GM19467 (cell line): ENCODE data around the gene FZD10.

Experiments used
- ATAC-seq: cut with Tn5 transposase; IDR thresholded peaks from one replicate; pipeline ENCODE4 v1.9.1; 2021; ENCODE audit warnings: mild to moderate bottlenecking, moderate library complexity; ENCODE audit not compliant: unreplicated experiment

FZD10 gene, protein sequence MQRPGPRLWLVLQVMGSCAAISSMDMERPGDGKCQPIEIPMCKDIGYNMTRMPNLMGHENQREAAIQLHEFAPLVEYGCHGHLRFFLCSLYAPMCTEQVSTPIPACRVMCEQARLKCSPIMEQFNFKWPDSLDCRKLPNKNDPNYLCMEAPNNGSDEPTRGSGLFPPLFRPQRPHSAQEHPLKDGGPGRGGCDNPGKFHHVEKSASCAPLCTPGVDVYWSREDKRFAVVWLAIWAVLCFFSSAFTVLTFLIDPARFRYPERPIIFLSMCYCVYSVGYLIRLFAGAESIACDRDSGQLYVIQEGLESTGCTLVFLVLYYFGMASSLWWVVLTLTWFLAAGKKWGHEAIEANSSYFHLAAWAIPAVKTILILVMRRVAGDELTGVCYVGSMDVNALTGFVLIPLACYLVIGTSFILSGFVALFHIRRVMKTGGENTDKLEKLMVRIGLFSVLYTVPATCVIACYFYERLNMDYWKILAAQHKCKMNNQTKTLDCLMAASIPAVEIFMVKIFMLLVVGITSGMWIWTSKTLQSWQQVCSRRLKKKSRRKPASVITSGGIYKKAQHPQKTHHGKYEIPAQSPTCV

DNA sequence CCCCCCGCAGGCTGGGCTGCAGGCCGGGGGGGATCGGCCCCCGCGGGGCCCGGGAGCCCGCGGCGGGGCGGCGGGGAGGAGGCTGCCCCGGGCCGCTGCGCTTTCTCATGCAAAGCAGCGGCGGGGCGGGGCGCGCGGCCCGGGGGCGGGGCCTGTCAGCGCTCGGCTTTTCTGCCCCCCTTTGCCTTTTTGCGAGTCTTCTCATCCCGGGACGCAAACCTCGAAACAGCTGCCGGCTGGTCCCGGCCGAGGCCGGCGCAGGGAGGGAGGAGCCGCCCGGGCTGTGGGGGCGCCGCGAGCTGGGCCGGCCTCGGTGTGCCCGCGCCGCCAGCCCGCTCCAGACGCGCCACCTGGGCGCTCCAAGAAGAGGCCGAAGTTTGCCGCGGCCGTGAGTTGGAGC is at the start of gene FZD10:
Gene FZD10, plus strand, starts transcription at position 198 of the 400 bp plus-strand sequence. CDS start 479 bp downstream, outside the sequence.
- no peak for ATAC-seq

DNA sequence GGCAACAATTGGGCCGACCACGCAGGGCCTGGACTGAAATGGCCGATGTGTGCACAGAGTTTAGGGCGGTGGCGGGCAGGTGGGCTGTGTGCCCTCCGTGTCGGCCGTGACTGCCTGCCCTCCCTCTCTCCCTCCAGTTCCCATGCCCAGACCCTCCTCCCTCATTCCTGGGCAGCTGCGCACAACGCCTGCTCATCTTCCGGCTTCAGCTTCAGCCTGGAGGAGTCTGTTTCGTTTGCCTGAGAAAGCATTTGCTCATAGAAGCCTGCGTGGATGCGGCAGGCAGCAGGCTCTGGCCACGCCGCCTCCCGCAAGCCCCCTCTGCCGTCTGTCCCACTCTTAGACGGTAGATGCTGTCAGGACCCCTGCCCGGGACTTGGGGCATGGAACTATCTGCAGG is 47.3 kb upstream of the FZD10 start:
- no peak for ATAC-seq

DNA sequence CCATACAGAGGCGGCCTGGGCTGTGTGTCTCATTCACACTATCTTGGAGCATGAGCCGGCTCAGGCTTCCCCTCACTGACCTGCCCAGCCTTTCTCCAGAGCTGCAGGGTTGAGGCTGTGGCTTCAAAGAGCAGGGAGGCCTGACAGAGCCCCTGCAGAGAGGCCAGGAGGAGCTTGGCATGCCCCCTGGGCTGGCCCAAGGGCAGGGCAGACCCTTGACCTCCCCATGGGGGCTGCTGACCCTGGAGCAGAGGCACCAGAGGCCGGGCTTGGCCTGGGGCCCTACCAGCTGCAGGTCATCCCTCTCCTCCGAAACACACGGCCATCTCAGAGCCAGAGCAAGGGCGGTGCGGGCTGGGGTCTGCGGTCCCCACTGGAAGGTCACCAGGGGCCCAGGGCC is 46.6 kb upstream of the FZD10 start:
- no peak for ATAC-seq

DNA sequence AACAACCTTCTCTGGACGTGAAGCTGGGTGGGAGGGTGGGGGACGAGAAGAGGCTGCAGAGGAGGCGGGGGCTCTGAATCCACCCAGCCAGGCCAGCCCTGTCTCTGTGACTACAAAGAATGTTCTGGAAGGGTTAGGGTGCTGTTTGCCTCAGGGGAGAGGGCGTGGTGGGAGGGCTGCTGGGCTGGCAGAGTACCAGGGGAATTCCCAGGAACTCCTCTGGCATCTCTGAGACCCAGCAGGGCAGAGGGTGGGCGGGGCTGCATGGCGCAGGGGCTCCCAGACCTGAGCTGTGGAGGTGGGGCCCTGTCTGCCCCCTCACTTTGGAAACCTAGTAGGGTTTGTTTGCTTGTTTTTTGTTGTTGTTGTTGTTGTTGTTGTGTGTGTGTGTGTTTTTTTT is 45.5 kb upstream of the FZD10 start:
- no peak for ATAC-seq

DNA sequence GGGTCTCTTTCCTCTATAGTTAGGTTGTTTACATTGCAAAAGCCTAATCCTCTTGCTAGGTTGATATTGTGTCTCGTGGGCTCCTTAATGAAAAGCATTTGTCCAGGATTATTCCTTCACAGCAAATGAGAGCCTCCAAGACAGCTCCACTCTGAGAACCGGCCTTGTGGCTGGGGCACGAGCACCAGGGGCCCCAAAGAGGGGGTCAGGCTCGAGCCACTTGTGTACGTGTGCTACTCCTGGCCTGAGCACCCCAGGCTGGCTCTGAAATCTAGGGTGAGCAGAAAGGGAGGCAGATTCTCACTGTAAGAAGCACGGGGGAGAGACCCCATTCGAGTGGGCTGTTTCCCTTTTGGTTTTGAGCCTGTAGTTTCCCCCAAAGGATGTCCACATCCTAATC is 45.0 kb upstream of the FZD10 start:
- ATAC-seq = no peak

DNA sequence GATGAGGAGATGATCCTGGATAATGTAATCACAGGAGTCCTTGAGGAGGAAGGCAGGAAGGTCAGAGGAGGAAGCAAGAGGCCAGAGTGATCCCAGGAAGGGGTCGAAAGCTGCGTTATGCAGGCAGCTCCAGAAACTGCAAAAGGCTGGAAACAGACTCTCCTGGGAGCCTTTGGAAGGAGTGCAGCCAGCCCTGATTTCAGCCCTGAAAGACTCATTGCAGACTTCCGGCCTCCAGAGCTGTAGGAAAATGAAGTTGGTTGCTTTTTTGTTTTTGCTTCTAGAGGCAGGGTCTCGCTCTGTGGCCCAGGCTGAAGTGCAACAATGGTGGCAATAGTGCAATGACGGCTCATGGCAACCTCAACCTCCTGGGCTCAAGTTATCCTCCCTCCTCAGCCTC is 44.6 kb upstream of the FZD10 start:
- ATAC-seq = no peak

DNA sequence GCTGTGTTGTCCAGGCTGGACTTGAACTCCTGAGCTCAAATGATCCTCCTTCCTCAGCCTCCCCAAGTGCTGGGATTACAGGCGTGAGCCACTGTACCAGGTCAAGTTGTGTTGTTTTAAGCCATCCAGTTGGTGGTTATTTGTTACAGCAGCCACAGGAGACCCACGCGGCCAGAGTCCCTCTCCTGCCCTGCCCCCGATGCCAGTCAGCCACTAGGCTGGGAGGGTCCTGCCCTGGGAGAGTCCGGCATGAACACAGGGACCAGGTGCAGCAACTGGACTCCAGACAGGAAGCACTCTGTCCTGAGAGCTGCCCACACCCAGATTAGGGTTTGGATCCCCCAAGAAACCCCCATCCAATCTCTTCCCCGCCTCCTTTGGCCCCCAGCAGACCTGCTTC is 44.1 kb upstream of the FZD10 start:
- no peak for ATAC-seq

DNA sequence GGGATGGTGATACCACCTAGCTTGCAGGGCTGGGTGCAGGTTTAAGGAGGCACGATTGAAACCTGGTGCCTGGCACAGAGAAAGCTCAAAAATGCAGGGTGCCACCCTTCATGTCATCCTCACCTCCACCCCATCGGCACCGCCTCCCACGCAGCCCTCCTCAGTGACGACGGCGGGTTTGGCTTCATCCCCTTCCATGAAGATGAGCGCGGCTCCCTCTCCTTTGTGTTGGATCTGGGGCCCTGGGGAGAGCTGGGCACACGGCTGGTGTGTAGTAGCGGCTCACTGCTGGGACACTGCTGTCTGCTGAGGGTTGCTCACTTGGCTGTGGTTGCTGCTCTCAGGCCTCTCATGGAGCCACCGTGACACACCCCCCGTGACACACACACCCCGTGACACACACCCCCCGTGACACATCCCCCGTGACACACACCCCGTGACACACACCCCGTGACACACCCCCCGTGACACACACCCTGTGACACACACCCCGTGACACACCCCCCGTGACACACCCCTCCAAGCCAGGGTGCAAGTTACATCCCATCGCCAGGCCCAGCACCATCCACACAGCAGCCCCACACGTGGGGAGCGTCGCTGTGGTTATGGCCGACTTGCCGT is 42.9 kb upstream of the FZD10 start:
- no peak for ATAC-seq

DNA sequence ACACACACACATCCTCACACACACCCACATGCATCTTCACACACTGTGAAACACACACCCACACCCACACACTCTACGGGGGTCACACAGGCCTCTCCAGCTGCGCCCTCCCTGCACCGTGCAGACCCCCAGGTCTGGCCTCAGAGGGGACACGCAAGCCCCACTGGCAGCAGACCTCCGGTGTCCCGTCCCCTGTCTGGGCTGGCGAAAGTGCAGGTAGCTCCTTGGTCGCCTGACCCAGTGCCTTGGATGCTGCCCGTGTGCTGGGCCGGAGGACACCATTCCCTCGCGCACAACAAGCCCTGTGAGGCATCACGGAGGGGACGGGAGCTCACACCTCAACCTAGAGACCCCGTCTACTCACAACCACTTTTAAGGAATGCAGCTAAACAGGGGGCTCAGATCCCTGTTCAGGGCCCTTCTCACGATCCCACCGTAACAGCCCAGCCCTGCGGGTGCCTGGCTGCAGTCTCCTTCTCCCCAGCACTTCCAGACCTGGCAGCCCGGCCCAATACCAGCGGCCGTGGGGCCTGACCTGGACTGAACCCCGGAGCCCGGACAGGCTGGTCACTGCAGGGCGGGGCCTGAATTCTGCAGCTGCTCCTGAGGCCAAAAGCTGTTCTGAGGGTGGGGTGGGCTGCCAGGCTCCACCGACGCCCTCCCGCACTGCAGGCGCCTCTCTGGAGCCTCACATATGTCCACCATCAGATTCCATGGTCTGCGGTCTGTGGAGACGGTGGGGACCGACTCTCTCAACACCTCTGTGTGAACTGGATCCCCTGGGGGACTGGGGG is 42.1 kb upstream of the FZD10 start:
- no peak for ATAC-seq

DNA sequence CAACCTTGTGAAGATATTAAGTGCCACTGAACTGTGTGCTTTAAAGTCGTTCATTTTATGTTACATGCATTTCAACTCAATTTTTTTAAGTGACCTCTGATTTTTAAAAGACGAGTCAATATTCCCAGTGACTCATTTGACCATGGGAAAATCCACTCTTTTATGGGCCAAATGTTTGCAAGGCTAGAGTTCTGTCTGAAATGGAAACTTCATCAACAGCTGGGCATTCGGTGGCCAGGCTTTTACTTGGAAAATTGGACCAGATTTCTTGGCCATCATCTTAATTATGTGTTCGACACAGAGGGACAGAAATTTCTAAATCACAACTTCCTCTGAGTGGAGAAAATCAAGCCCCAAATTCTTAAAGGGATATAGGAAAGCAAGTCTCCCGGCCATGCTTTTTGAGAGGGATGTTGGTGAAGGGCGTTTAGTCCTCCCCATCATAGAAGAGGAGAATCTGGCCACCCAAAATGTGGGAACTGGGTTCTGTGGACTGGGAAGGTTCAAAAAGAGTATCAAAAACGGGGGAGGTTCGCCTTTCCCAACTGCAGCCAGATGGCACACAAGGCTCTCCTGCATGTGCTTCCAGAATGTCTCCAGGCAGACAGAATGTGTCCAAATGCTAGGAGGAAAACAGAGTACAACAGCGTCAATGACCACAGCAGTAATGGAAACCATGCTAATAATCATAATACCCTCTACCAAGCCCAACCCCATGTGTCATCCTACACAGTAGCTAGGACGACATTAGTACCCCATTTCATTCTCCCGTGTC is 40.9 kb upstream of the FZD10 start:
- ATAC-seq = no peak

DNA sequence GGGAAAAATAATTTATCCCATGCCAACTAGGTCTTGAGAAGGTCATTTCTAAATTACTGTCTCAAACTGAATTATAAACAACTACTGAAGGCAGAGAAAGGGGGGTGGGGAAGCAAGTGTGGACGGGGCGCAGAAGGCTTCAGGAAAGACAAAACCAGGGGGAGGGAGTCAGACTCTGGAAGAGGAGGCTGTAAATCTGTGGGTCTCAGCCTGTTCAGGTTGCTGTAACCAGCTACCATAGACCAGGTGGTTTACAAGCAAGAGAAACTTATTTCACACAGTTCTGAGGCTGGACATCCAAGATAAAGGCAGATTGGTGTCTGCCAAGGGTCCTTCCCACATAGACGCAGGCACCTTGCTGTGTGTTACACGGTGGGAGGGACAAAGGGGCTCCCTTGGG is 39.9 kb upstream of the FZD10 start:
- no peak for ATAC-seq

DNA sequence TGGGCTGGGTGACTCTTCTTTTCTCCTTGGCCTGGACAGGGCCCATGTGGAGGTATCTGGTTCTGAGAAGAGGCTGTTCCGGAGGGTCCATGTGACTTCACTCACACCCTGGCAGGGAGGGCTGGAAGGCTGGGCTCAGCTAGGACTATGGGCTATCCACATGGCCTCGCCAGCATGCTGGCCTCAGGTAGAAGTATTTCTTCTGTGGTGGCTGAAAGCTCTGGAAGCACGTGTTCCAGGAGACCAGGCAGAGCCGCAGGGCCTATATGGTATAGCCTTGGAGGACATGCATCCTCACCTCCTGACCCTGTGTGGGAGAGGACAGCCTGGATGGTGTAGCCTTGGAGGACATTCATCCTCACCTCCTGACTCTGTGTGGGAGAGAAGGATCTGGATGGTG is 38.2 kb upstream of the FZD10 start:
- no peak for ATAC-seq

DNA sequence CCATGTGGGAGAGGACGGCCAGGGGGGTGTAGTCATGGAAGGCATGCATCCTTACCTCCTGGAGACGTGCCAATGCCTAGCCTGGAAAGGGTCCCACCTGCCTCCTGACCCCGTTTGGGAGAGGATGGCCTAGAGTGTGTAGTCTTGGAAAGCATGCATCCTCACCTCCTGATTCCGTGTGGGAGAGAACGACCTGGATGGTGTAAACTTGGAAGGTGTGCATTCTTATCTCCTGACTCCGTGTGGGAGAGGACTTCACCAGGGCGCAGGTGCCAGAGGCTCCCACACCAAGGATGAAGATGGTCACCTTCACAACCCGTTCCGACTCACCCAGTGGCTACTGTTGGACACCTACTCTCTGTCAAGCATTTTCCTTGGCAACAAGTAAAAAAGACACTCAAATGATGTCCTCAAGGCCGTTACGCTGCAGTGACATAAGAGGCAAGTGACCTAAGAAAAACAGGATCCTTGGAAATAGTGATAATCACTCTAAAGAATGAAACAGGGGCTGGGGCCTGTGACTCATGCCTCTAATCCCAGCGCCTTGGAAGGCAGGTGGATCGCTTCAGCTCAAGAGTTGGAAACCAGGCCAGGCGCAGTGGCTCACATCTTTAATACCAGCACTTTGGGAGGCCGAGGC is 37.5 kb upstream of the FZD10 start:
- ATAC-seq = no peak

DNA sequence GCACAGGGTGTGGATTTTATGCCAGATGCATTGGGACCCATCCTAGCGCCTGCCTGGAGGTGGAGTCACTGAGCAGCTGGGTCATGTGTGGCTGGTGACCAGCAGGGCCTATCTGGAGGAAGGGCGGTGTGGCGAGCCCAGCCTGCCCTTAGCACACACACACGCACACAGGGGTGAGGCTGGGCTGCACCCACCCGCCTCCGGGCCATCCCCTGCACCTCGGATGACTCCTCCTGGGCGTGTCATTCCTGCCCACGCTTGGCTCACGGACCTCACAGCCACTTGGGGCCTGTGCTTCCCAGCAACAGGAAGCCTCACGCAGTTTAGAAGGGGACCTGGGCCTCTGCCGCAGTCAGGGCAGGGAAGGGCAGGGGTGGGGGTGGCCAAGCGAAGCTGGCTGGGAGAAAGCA is 36.2 kb upstream of the FZD10 start:
- no peak for ATAC-seq

DNA sequence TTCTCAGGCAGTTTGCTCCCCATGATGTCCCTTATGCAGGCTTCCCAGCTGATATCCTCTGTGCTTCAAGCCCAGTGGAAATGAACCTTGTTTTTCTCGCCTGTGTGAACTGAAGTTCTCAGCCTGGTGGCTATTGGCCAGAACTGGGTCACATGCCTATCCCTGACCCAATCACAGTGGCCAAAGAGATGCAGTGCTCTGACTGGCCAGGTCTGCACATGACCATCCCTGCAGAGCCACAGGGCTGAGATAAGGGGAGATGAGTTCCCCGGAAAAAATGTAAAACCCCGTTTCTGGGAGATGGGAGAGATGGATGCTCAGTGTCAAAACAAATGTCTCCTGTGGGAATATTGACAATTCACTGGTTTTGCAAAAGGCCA is 34.7 kb upstream of the FZD10 start:
- no peak for ATAC-seq

DNA sequence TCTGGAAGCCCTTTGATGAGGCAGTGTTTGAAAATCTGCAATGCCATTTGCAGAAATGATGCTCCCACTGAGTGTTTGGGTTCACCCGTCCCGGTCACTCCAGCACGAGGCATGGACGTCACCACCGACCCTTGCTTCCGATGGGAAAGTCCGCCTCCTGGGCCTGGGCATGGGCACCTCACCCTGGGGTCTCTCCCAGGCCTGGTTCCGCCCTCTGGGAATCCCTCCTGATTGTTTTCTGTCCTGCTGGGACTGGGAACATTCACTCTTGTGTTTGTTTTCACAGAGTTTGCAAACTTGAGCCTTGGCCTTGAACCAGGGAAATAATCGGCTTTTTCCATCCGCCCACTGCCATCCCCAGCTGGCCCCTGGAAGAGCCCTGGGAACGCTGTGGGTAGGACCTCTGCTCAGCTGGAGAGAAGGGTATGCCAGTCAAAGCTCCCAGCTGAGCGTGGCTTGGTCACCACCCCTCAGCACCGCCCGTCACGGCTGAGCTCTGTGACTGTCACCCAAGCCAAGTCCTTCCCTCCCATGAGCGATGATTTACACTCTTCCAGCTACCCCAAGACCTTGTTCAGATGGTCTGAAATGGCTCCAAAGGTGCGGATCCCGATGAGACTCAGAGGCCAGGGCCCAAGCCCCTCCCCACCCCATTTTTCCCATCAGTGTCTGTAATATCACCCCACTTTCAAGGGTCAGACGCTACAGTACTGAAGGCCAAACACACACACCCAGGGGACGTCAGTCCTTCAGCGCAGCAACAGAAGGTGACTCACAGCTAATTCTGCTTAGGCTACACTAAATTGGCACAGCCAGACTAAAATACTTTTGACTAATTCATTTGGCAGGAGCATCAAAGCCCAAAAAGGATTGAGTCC is 34.1 kb upstream of the FZD10 start:
- ATAC-seq = no peak

DNA sequence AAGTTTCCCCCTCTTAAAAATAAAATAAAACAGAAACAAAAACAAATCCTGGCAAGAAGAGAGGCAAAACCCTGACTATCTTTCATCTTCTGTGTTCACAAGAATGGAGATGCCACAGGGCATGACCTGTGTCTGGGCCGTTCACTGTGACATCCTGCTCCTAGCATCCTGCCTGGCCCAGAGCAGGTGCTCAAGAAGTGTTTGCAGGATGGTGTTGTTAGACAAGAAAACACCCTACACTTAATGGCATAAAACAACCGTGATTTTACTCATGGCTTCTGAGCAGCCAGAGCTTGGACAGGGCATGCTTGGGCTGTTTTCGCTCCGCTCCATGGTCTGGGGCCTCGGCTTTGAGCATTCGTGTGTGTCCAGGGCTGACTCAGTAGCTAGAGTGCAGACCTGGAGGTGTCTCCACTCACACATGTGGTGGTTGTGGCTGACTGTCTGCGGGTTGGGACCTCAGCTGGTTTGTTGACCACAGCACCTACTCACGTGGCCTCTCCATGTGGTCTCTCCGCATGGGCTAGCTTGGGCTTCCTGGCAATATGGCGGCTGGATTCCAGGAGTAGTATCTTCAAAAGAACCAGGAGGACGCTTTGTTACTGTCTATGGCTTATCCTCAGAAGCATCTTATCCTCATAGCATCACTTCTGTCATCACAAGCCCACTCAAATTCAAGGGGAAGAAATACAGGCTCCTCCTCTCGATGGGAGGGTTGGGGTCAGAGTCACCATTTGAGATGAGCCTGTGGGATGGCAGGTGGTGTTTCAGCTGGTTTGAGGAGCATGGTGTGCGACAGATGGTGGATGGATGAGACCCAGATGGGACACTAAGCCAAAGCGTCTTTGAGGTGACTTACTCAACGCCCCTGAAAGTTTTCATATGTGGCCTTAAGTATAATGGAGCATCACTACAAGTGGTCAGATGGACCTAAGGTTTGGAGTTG is 33.2 kb upstream of the FZD10 start:
- ATAC-seq = no peak

DNA sequence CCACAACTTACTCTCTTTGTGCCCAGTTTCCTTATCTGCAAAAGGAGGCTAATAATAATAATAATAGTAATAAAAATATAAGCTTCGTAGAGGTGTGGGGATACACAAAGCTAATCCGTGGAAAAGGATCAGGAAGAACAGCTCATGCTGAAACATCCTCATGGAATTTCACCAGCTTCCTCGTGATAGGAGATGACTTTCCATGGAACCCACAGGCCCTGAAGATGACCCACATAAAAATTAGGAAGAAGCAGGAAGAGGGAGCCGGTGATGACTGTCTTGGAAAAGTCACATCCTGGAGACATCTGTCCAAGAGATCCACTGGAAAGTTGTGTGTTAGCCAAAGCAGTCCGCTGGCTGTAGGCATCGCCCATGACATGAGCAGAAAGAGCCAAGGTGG is 31.9 kb upstream of the FZD10 start:
- no peak for ATAC-seq
